ENCODE measurements around the gene MAST3.

GRCh38 chr19:18167975-18168645 is 70.5 kb downstream of the MAST3 start:
- peak; percentile 41 to 69 (median 62) for TF ChIP-seq CTCF (IDR thresholded peaks at IDR 0.05)
- no peak for TF ChIP-seq POLR2A (IDR thresholded peaks at IDR 0.05)

All from uterus (tissue), 2 donors.